IMR-90 (cell line): ENCODE data around the gene CEP170. TPM values are rescaled to one million over a fixed set of nuclear protein-coding genes. Genes with fewer than 3 reads are reported as not detected.
A peak's percentile ranks its signal among the peaks of the same experiment; 100 is the strongest.

Experiments
- ATAC-seq: fragments of 200-7000 bp; cut with Tn5 transposase; 2 replicates; pipeline ENCODE4 v1.9.1; 2020; ENCODE audit warnings: low read depth, mild to moderate bottlenecking, moderate library complexity
- BruUV-seq: library from RNA; stranded (reverse); fragments of 400-500 nt; replicated peaks from 2 replicates; lab custom pipeline; 2021; lab: Mats Ljungman, UMichigan
- CTCF ChIA-PET: fragments of 300-600 bp; formaldehyde crosslinking; extraction: SDS; loops from one replicate; lab custom pipeline; 2021; ENCODE audit warnings: antibody characterized with exemption; lab: Yijun Ruan, JAX
- POLR2A ChIA-PET: fragments of 300-600 bp; sonication (Branson Sonifier 250); formaldehyde crosslinking; loops from one replicate; lab custom pipeline; 2022; ENCODE audit warnings: antibody characterized with exemption; ENCODE audit not compliant: unreplicated experiment; lab: Charles Lee
- DNase-seq: peaks from one replicate; pipeline ENCODE4 v3.0.0; 2013
- H2AFZ ChIP-seq: replicated peaks from 2 replicates; pipeline ENCODE3; 2013; ENCODE audit warnings: low read length, mild to moderate bottlenecking; ENCODE audit not compliant: poor library complexity
- H2AK5ac ChIP-seq: 2 replicates; pipeline ENCODE4 v1.6.1; 2013; ENCODE audit warnings: low read depth, low read length, inconsistent platforms
- H2AK9ac ChIP-seq: replicated peaks from 2 replicates; pipeline ENCODE3; 2013; ENCODE audit warnings: mild to moderate bottlenecking, low read depth, low read length, moderate library complexity; ENCODE audit not compliant: poor library complexity
- H2BK120ac ChIP-seq: 2 replicates; pipeline ENCODE4 v1.6.1; 2013; ENCODE audit warnings: low read depth, low read length, inconsistent platforms
- H2BK15ac ChIP-seq: 3 replicates; pipeline ENCODE4 v1.6.1; 2013; ENCODE audit warnings: low read depth, low read length, inconsistent platforms
- H2BK20ac ChIP-seq: 2 replicates; pipeline ENCODE4 v1.6.1; 2013; ENCODE audit warnings: low read depth, mild to moderate bottlenecking, inconsistent platforms, low read length, moderate library complexity
- H2BK5ac ChIP-seq: 2 replicates; pipeline ENCODE4 v1.6.1; 2013; ENCODE audit warnings: mild to moderate bottlenecking, low read depth, low read length, inconsistent platforms; ENCODE audit not compliant: poor library complexity, severe bottlenecking
- H3K14ac ChIP-seq: replicated peaks from 2 replicates; pipeline ENCODE4 v1.6.1; 2013; ENCODE audit warnings: low read depth, low read length, inconsistent platforms
- H3K18ac ChIP-seq: 2 replicates; pipeline ENCODE4 v1.6.1; 2013; ENCODE audit warnings: low read depth, low read length, control low read depth
- H3K23ac ChIP-seq: 2 replicates; pipeline ENCODE4 v1.6.1; 2013; ENCODE audit warnings: low read depth, low read length, inconsistent platforms
- H3K27ac ChIP-seq: 2 replicates; pipeline ENCODE4 v1.5.1; 2013; ENCODE audit warnings: mild to moderate bottlenecking, control low read depth, low read length; ENCODE audit not compliant: insufficient read depth
- H3K27me3 ChIP-seq: 2 replicates; pipeline ENCODE4 v1.6.1; 2013; ENCODE audit warnings: low read length; ENCODE audit not compliant: control insufficient read depth, insufficient read depth
- H3K36me3 ChIP-seq: 2 replicates; pipeline ENCODE4 v1.6.1; 2013; ENCODE audit warnings: low read length, mixed read lengths; ENCODE audit not compliant: control insufficient read depth, insufficient read depth
- H3K4ac ChIP-seq: 2 replicates; pipeline ENCODE4 v1.6.1; 2013; ENCODE audit warnings: low read depth, low read length, inconsistent platforms
- H3K4me1 ChIP-seq: 2 replicates; pipeline ENCODE4 v1.6.1; 2013; ENCODE audit warnings: low read length, mixed read lengths; ENCODE audit not compliant: control insufficient read depth, insufficient read depth
- H3K4me2 ChIP-seq: 2 replicates; pipeline ENCODE4 v1.6.1; 2013; ENCODE audit warnings: low read depth, mild to moderate bottlenecking, control low read depth, low read length, moderate library complexity
- H3K4me3 ChIP-seq: 2 replicates; pipeline ENCODE4 v1.5.1; 2013; ENCODE audit warnings: low read depth, mild to moderate bottlenecking, control low read depth, low read length, moderate library complexity; ENCODE audit not compliant: insufficient read depth
- H3K56ac ChIP-seq: 2 replicates; pipeline ENCODE4 v1.6.1; 2013; ENCODE audit warnings: low read length, inconsistent platforms; ENCODE audit not compliant: insufficient read depth; ENCODE audit errors: extremely low read depth
- H3K79me1 ChIP-seq, 2 experiments: 2 replicates each; pipeline ENCODE4 v1.6.1; 2013; ENCODE audit warnings: low read length in 2 of 2, inconsistent platforms in 1 of 2, low read depth in 1 of 2
- H3K9ac ChIP-seq: 2 replicates; pipeline ENCODE4 v1.6.1; 2013; ENCODE audit warnings: low read depth, low read length, control low read depth
- H3K9me1 ChIP-seq: 2 replicates; pipeline ENCODE4 v1.6.1; 2013; ENCODE audit warnings: low read length, inconsistent platforms; ENCODE audit not compliant: insufficient read depth
- H3K9me3 ChIP-seq: 2 replicates; pipeline ENCODE4 v1.6.1; 2013; ENCODE audit warnings: low read length; ENCODE audit not compliant: control insufficient read depth, insufficient read depth
- H4K20me1 ChIP-seq: 2 replicates; pipeline ENCODE4 v1.6.1; 2013; ENCODE audit warnings: low read length, inconsistent platforms; ENCODE audit not compliant: insufficient read depth
- H4K5ac ChIP-seq: 2 replicates; pipeline ENCODE4 v1.6.1; 2013; ENCODE audit warnings: mild to moderate bottlenecking, low read depth, low read length, control low read depth
- H4K8ac ChIP-seq, 2 experiments: 2 replicates each; pipeline ENCODE4 v1.6.1; 2013; ENCODE audit warnings: low read depth in 2 of 2, low read length in 2 of 2, control low read depth in 1 of 2, inconsistent platforms in 1 of 2
- H4K91ac ChIP-seq: 2 replicates; pipeline ENCODE4 v1.6.1; 2013; ENCODE audit warnings: low read depth, low read length, inconsistent platforms; ENCODE audit not compliant: insufficient read depth
- BHLHE40 ChIP-seq: fragments of 150-350 bp; IDR thresholded peaks from 2 replicates; pipeline ENCODE4 v1.6.1; 2016; ENCODE audit warnings: mild to moderate bottlenecking, low read depth, low read length
- MAFK ChIP-seq: IDR thresholded peaks from 2 replicates; pipeline ENCODE4 v1.6.1; 2012; ENCODE audit warnings: low read depth, low read length, improper control_type of control experiment
- MAZ ChIP-seq: IDR thresholded peaks from 2 replicates; pipeline ENCODE4 v1.6.1; 2012; ENCODE audit warnings: low read depth, mild to moderate bottlenecking, low read length, improper control_type of control experiment, moderate library complexity, borderline replicate concordance
- MXI1 ChIP-seq: IDR thresholded peaks from 2 replicates; pipeline ENCODE4 v1.6.1; 2012; ENCODE audit warnings: low read depth, mild to moderate bottlenecking, low read length, moderate library complexity, borderline replicate concordance
- NFE2L2 ChIP-seq: fragments of 150-350 bp; IDR thresholded peaks from 2 replicates; pipeline ENCODE4 v1.6.1; 2016; ENCODE audit warnings: low read depth, mild to moderate bottlenecking, low read length
- POLR2A ChIP-seq: IDR thresholded peaks from 2 replicates; pipeline ENCODE4 v1.6.1; 2012; ENCODE audit warnings: mild to moderate bottlenecking, low read depth, low read length
- RAD21 ChIP-seq: IDR thresholded peaks from 2 replicates; pipeline ENCODE4 v1.6.1; 2012; ENCODE audit warnings: low read length, improper control_type of control experiment
- RCOR1 ChIP-seq: IDR thresholded peaks from 2 replicates; pipeline ENCODE4 v1.6.1; 2012; ENCODE audit warnings: mild to moderate bottlenecking, low read length, improper control_type of control experiment; ENCODE audit not compliant: insufficient replicate concordance
- RFX5 ChIP-seq: IDR thresholded peaks from 2 replicates; pipeline ENCODE4 v1.8.0; 2012; ENCODE audit warnings: low read depth, mild to moderate bottlenecking, low read length, moderate library complexity
- SMC3 ChIP-seq: fragments of 150-350 bp; IDR thresholded peaks from 2 replicates; pipeline ENCODE4 v1.6.1; 2016; ENCODE audit warnings: low read depth, mild to moderate bottlenecking, antibody characterized with exemption, low read length, moderate library complexity
- USF2 ChIP-seq: fragments of 150-350 bp; IDR thresholded peaks from 2 replicates; pipeline ENCODE4 v1.6.1; 2017; ENCODE audit warnings: mild to moderate bottlenecking, antibody characterized with exemption, low read length, low read depth
- WGBS, 2 experiments: methylation state at CpG; one replicate each; pipeline versions ENCODE4 v1.1.5 to v1.1.7; 2013; ENCODE audit warnings: missing lambda C conversion rate in 2 of 2; ENCODE audit not compliant: insufficient read length in 1 of 2; ENCODE audit errors: extremely low coverage in 2 of 2; 5-methylcytosine and 5-hydroxymethylcytosine counted together
- dilution Hi-C: fragments of 300-500 bp; cut with HindIII; formaldehyde crosslinking; loops from one replicate; pipeline ENCODE4 v1.14.3; 2018; ENCODE audit warnings: low sequenced_read_pairs; ENCODE audit not compliant: unreplicated experiment
- in situ Hi-C: fragments of 300-500 bp; cut with MboI; formaldehyde crosslinking; loops from 3 replicates; pipeline ENCODE4 v1.14.3; 2019; ENCODE audit warnings: low sequenced_read_pairs, inconsistent platforms, mixed read lengths
- intact Hi-C: fragments of 100-400 bp; cut with micrococcal nuclease; formaldehyde crosslinking; loops from 2 replicates; pipeline ENCODE4 v1.10.0; 2022
- polyA plus RNA-seq, 3 experiments: library from polyadenylated mRNA; depleted of rRNA; stranded (reverse); fragments of >200 nt; gene quantifications; 2 replicates each; pipeline ENCODE4 v1.2.3, GENCODE V29; 2012; ENCODE audit warnings: low replicate concordance in 1 of 3
- total RNA-seq: library from RNA; depleted of rRNA; stranded (reverse); fragments of >200 nt; gene quantifications from 2 replicates; pipeline ENCODE4 v1.2.3, GENCODE V29; 2012

The CEP170 gene
- total and polyA plus RNA-seq, 2 of the 4 experiments (the other 2 are of a cell fraction), result 65.8 to 151 TPM

DNA sequence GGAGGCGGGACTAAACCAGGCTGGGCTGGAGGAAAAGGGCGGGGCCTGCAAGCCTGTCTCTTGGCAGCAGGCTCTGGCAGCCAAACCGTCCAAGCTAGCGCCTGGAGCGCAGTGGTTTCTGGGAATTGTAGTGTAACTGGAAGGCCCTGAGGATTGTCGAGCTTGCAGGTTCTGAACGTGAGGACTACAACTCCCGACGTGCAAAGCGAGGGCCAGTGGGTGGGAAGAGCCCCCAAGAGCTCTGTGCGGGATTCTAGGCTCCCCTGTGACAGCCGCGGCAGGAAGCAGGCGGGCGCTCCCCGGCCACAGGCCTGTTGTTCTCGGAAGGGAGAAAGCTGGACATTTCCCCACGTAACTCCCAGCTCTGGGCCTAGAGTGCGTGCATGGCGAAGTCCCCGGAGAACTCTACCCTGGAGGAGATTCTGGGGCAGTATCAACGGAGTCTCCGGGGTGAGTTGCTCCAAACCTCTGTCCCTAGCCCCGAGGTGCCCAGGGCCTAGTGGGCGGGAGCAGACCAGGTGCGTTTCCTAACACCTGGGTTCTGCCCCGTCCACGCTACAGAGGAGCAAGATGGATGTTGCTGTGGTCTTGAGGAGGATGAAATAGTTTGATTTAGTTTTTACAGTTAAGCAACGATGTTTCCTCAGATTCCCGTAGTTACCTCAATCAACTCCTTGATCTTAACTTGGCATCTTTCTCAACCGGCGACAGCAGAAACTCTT lies 871 bp upstream of the CEP170 start, which contains the start of gene SDCCAG8:
Gene SDCCAG8, plus strand, starts transcription at position 251 of the 722 bp plus-strand sequence. Its CDS starts 133 bp downstream, at position 384.
- Histone ChIP-seq H4K91ac (peak within 1 kb of the TSS; percentile 77), H2BK20ac (peak within 1 kb of the TSS; percentile 58; the same call in 1 of the 2 replicates), H3K9me3 (no peaks in the 10 kb centered on the region), H3K4me1 (no peaks in the 10 kb centered on the region; the same call in 1 of the 2 replicates), H3K4me3 (peak within 1 kb of the TSS; percentile 86), H2BK5ac (peak within 1 kb of the TSS; percentile 92), H3K56ac (peak within 1 kb of the TSS; percentile 99), H2BK15ac (peak within 1 kb of the TSS; percentile 53; the same call in 2 of the 3 replicates), H2AK5ac (peak within 1 kb of the TSS; percentile 83), H3K4me2 (peak within 1 kb of the TSS; percentile 95), H3K79me1 (peaks cover 6 to 15% of the 10 kb centered on the region in 2 experiments; a peak in 3 of 4 replicates), H3K14ac (peak within 1 kb of the TSS; percentile 88), H4K5ac (peak within 1 kb of the TSS; percentile 70), H3K4ac (peak within 1 kb of the TSS; percentile 92), H3K18ac (peak within 1 kb of the TSS; percentile 73), H4K8ac (peak within 1 kb of the TSS; percentile 79 to 91), H2BK120ac (peak within 1 kb of the TSS; percentile 82), H3K9ac (peak within 1 kb of the TSS; percentile 86), H2AFZ (peak within 1 kb of the TSS; percentile 95), H3K27me3 (no peaks in the 10 kb centered on the region), H2AK9ac (peak within 1 kb of the TSS; percentile 90), H4K20me1 (peaks cover 16% of the 10 kb centered on the region), H3K27ac (peak within 1 kb of the TSS; percentile 89), H3K23ac (peak within 1 kb of the TSS; percentile 89), H3K9me1 (no peaks in the 10 kb centered on the region), H3K36me3 (no peaks in the 10 kb centered on the region)
- 0% methylated on average over 13 of the region's 32 CpGs; no CpG with 5 or more reads in 1 of the 2 experiments for WGBS, 2 experiments
- TSS peak; percentile 48 for BruUV-seq
- dilution Hi-C loops, result no loop called here
- TF ChIP-seq POLR2A (peak; percentile 89), RAD21 (no peak; the same call in 1 of the 2 replicates), MAZ (peak; percentile 91), MAFK (peak; percentile 54), USF2 (no peak), MXI1 (peak; percentile 80), SMC3 (no peak), RFX5 (no peak), RCOR1 (no peak), NFE2L2 (no peak), BHLHE40 (no peak)
- POLR2A ChIA-PET, result interaction anchor here (0.6 to 0.9 kb wide), 3 partner anchors 9 to 47 kb away, joined by 3 to 4 read pairs (median 3); no protein-coding TSS in a partner anchor
- intact Hi-C loops, result no loop called here
- ATAC-seq (peak; percentile 82), DNase-seq (peak; percentile 100)
- in situ Hi-C loops, result no loop called here
- CTCF ChIA-PET, result interaction anchor here (0.6 to 1.1 kb wide), 3 partner anchors 9 to 1872 kb away, joined by 3 read pairs; no protein-coding TSS in a partner anchor
